GM12878 (cell line): ENCODE results near the gene OSBPL10. TPM values are rescaled to one million over a fixed set of nuclear protein-coding genes. Genes with fewer than 3 reads are reported as not detected.

Experiments
- ATAC-seq: fragments of 200-7000 bp; cut with Tn5 transposase; 3 replicates; pipeline ENCODE4 v1.9.1; 2020; ENCODE audit warnings: mild to moderate bottlenecking, moderate library complexity
- BruUV-seq: library from RNA; stranded (reverse); fragments of 400-500 nt; replicated peaks from 2 replicates; lab custom pipeline; 2021; lab: Mats Ljungman, UMichigan
- CTCF ChIA-PET: fragments of 300-600 bp; sonication (Branson Sonifier 250); formaldehyde crosslinking; extraction: SDS; loops from one replicate; lab custom pipeline; 2021; ENCODE audit warnings: inconsistent platforms; lab: Yijun Ruan, JAX
- POLR2A ChIA-PET: fragments of 350-600 bp; formaldehyde crosslinking; extraction: SDS; loops from one replicate; lab custom pipeline; 2021; ENCODE audit warnings: inconsistent platforms; lab: Charles Lee
- RAD21 ChIA-PET: fragments of 300-600 bp; sonication (Branson Sonifier 250); formaldehyde crosslinking; loops from one replicate; lab custom pipeline; 2023; ENCODE audit warnings: antibody characterized with exemption; ENCODE audit not compliant: unreplicated experiment; lab: Charles Lee
- SMC1A ChIA-PET: fragments of 300-600 bp; sonication (Branson Sonifier 250); formaldehyde crosslinking; loops from one replicate; lab custom pipeline; 2023; ENCODE audit not compliant: unreplicated experiment, uncharacterized antibody; lab: Charles Lee
- DNase-seq: peaks from one replicate; pipeline ENCODE4 v3.0.0-alpha.2; 2011; ENCODE audit warnings: low read depth, low spot score
- FAIRE-seq: peaks from 3 replicates; lab custom pipeline; 2011; peaks lifted over from hg19 to GRCh38; lab: Jason Lieb, UNC
- H2AFZ ChIP-seq: 2 replicates; pipeline ENCODE4 v1.6.0; 2011; ENCODE audit warnings: low read depth, low read length, control low read depth; ENCODE audit not compliant: control insufficient read depth
- H3K27ac ChIP-seq: 2 replicates; pipeline ENCODE4 v1.5.1; 2011; ENCODE audit warnings: control low read depth; ENCODE audit not compliant: control insufficient read depth, insufficient read depth
- H3K27me3 ChIP-seq, 2 experiments: replicated peaks in 1 of 2; 2 replicates each; pipeline versions ENCODE4 v1.6.0 to v1.6.1; 2011; ENCODE audit warnings: low read length in 1 of 2; ENCODE audit not compliant: control insufficient read depth in 2 of 2, insufficient read depth in 2 of 2
- H3K36me3 ChIP-seq, 2 experiments: 2 replicates each; pipeline ENCODE4 v1.5.1; 2011; ENCODE audit warnings: low read length in 1 of 2; ENCODE audit not compliant: control insufficient read depth in 2 of 2, insufficient read depth in 2 of 2
- H3K4me1 ChIP-seq: 2 replicates; pipeline ENCODE4 v1.6.1; 2011; ENCODE audit warnings: mild to moderate bottlenecking, low read length, moderate library complexity, mixed read lengths; ENCODE audit not compliant: control insufficient read depth, insufficient read depth
- H3K4me2 ChIP-seq: 2 replicates; pipeline ENCODE4 v1.6.0; 2011; ENCODE audit warnings: control low read depth; ENCODE audit not compliant: control insufficient read depth, insufficient read depth
- H3K4me3 ChIP-seq: fragments of 200-600 bp; sonication (generic); 2 replicates; pipeline ENCODE4 v1.5.1; 2016
- H3K79me2 ChIP-seq: 2 replicates; pipeline ENCODE4 v1.6.0; 2011; ENCODE audit warnings: low read length; ENCODE audit not compliant: control insufficient read depth, insufficient read depth
- H3K9ac ChIP-seq: 2 replicates; pipeline ENCODE4 v1.8.0; 2011; ENCODE audit warnings: low read length, control low read depth, mixed read lengths; ENCODE audit not compliant: control insufficient read depth, insufficient read depth
- H3K9me3 ChIP-seq: replicated peaks from 3 replicates; pipeline ENCODE4 v1.5.1; 2011; ENCODE audit warnings: mild to moderate bottlenecking, low read length; ENCODE audit not compliant: control insufficient read depth, insufficient read depth
- H4K20me1 ChIP-seq: 2 replicates; pipeline ENCODE4 v1.6.0; 2011; ENCODE audit not compliant: control insufficient read depth, insufficient read depth
- FOS ChIP-seq: IDR thresholded peaks from 3 replicates; pipeline ENCODE4 v1.6.1; 2011; ENCODE audit warnings: borderline replicate concordance; ENCODE audit not compliant: insufficient read length; ENCODE audit errors: extremely low read depth
- SREBF1 ChIP-seq: IDR thresholded peaks from 2 replicates; pipeline ENCODE4 v1.6.1; 2012; ENCODE audit warnings: mild to moderate bottlenecking, low read length
- YY1 ChIP-seq: IDR thresholded peaks from 2 replicates; pipeline ENCODE4 v1.6.1; 2011; ENCODE audit warnings: low read depth, mild to moderate bottlenecking, low read length
- WGBS: methylation state at CpG from one replicate; pipeline ENCODE4 v1.1.6; 2016; ENCODE audit warnings: low lambda C conversion rate; ENCODE audit not compliant: insufficient replicate concordance, insufficient coverage; ENCODE audit errors: missing lambda C conversion rate; 5-methylcytosine and 5-hydroxymethylcytosine counted together
- in situ Hi-C: fragments of 300-500 bp; cut with MboI; formaldehyde crosslinking; loops from 9 replicates; pipeline ENCODE4 v1.14.3; 2018; ENCODE audit warnings: mixed read lengths
- intact Hi-C: fragments of 100-400 bp; cut with micrococcal nuclease; formaldehyde crosslinking; loops from one replicate; pipeline ENCODE4 v1.14.2; 2022; ENCODE audit not compliant: unreplicated experiment
- polyA plus RNA-seq, 11 experiments: library from polyadenylated mRNA; depleted of rRNA in 4 of 11; unstranded in 6 of 11; stranded (reverse) in 5 of 11; fragments of >200 nt; fragmentation: Nextera tagmentation in 4 of 11; fragmentation: Illumina TruSeq in 1 of 11; extraction: Ambion mirVana in 4 of 11; extraction: Trizol in 1 of 11; gene quantifications; 1 replicate in 1 of 11; 2 replicates in 10 of 11; pipeline versions ENCODE4 v1.2.1 to v1.2.3, GENCODE V29; 2011 to 2016; ENCODE audit warnings: inconsistent platforms in 2 of 11, missing spikeins in 2 of 11, low read depth in 1 of 11
- total RNA-seq, 4 experiments: library from RNA; depleted of rRNA in 3 of 4; stranded (reverse); fragments of >200 nt in 3 of 4; fragmentation: Illumina TruSeq in 1 of 4; extraction: Trizol in 1 of 4; gene quantifications; 2 replicates each; pipeline versions ENCODE4 v1.2.1 to v1.2.3, GENCODE V29; 2013 to 2021
- TF ChIP-seq, protein P1 (sequence below): fragments of 450-650 bp; IDR thresholded peaks from 2 replicates; pipeline ENCODE4 v1.6.1; 2018; ENCODE audit warnings: mild to moderate bottlenecking, low read depth, moderate library complexity; ENCODE audit not compliant: partially characterized antibody
- TF ChIP-seq, protein P2 (sequence below): fragments of 450-650 bp; IDR thresholded peaks from 2 replicates; pipeline ENCODE4 v1.6.1; 2016; ENCODE audit warnings: mild to moderate bottlenecking

Gene OSBPL10
- total and polyA plus RNA-seq, 10 of the 15 experiments (the other 5 are each of a cell fraction or from before 2014, with no cell fraction given) = 0.03 to 0.25 (median 0.09) TPM; not detected in 5

DNA sequence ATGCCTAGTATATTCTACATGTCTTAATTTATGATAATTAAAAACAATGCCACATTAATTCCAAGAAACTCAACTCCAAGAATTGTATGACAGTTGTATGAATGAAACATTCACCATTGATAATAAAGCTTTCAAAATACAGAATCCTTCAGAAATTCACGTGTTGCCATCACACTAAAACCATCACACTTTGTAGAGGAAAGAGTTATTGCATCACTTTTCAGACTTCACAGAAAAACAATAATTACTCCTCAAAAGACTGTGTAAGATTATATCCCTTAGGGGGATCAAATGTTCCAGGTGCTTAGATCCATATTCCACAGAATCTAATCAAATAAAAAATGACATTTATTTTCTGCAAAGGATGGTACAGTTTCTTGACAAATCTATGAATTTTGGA lies 85.0 kb downstream of the OSBPL10 start:
- no peak for DNase-seq
- no peak for ATAC-seq
- Histone ChIP-seq H3K27me3 (no peaks in the 10 kb centered on the region; a peak in 1 of 4 replicates), H3K36me3 (no peaks in the 10 kb centered on the region; a peak in 1 of 4 replicates), H3K27ac (no peak overlapping the region), H3K9me3 (no peaks in the 10 kb centered on the region), H4K20me1 (no peaks in the 10 kb centered on the region), H2AFZ (no peak overlapping the region), H3K4me2 (no peak overlapping the region), H3K79me2 (no peaks in the 10 kb centered on the region), H3K4me1 (no peaks in the 10 kb centered on the region), H3K9ac (no peak overlapping the region), H3K4me3 (no peak overlapping the region)
- WGBS = 0% methylated on average over 1 of the region's 1 CpG
- TF ChIP-seq YY1 (no peak), FOS (no peak), SREBF1 (no peak)
- TF ChIP-seq, protein P1, sequence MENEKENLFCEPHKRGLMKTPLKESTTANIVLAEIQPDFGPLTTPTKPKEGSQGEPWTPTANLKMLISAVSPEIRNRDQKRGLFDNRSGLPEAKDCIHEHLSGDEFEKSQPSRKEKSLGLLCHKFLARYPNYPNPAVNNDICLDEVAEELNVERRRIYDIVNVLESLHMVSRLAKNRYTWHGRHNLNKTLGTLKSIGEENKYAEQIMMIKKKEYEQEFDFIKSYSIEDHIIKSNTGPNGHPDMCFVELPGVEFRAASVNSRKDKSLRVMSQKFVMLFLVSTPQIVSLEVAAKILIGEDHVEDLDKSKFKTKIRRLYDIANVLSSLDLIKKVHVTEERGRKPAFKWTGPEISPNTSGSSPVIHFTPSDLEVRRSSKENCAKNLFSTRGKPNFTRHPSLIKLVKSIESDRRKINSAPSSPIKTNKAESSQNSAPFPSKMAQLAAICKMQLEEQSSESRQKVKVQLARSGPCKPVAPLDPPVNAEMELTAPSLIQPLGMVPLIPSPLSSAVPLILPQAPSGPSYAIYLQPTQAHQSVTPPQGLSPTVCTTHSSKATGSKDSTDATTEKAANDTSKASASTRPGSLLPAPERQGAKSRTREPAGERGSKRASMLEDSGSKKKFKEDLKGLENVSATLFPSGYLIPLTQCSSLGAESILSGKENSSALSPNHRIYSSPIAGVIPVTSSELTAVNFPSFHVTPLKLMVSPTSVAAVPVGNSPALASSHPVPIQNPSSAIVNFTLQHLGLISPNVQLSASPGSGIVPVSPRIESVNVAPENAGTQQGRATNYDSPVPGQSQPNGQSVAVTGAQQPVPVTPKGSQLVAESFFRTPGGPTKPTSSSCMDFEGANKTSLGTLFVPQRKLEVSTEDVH = no peak
- TF ChIP-seq, protein P2, sequence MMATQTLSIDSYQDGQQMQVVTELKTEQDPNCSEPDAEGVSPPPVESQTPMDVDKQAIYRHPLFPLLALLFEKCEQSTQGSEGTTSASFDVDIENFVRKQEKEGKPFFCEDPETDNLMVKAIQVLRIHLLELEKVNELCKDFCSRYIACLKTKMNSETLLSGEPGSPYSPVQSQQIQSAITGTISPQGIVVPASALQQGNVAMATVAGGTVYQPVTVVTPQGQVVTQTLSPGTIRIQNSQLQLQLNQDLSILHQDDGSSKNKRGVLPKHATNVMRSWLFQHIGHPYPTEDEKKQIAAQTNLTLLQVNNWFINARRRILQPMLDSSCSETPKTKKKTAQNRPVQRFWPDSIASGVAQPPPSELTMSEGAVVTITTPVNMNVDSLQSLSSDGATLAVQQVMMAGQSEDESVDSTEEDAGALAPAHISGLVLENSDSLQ = no peak
- SMC1A ChIA-PET = no interaction called here
- POLR2A ChIA-PET = no interaction called here
- intact Hi-C loops (no loop called here), in situ Hi-C loops (no loop called here)
- no peak for FAIRE-seq
- BruUV-seq = no TSS peak
- RAD21 ChIA-PET = no interaction called here
- CTCF ChIA-PET = no interaction called here
